Nephron progenitor cell (in vitro differentiated cells): Measurements from ENCODE around the gene ROR1.

Experiments
- DNase-seq: peaks from one replicate; pipeline ENCODE4 v3.0.0; 2021
- H3K27ac Mint-ChIP-seq: 2 replicates; pipeline ENCODE4 v1.8.0; 2021; ENCODE audit warnings: mild to moderate bottlenecking, moderate library complexity, mixed read lengths
- H3K27me3 Mint-ChIP-seq: 2 replicates; pipeline ENCODE4 v1.8.0; 2021; ENCODE audit warnings: mild to moderate bottlenecking, low read depth, mixed read lengths; ENCODE audit not compliant: poor library complexity
- H3K36me3 Mint-ChIP-seq: 2 replicates; pipeline ENCODE4 v1.8.0; 2021; ENCODE audit warnings: low read depth, mixed read lengths
- H3K4me1 Mint-ChIP-seq: 2 replicates; pipeline ENCODE4 v1.8.0; 2021; ENCODE audit warnings: mixed read lengths
- H3K4me3 Mint-ChIP-seq: 2 replicates; pipeline ENCODE4 v1.8.0; 2021; ENCODE audit warnings: mild to moderate bottlenecking, moderate library complexity, mixed read lengths
- H3K9me3 Mint-ChIP-seq: 2 replicates; pipeline ENCODE4 v1.8.0; 2021; ENCODE audit warnings: mild to moderate bottlenecking, moderate library complexity, mixed read lengths
- TF ChIP-seq, protein P1 (sequence below): fragments of 200-600 bp; sonication (generic); IDR thresholded peaks from 2 replicates; pipeline ENCODE4 v1.5.0; 2021; ENCODE audit warnings: antibody characterized with exemption

The ROR1 gene

DNA sequence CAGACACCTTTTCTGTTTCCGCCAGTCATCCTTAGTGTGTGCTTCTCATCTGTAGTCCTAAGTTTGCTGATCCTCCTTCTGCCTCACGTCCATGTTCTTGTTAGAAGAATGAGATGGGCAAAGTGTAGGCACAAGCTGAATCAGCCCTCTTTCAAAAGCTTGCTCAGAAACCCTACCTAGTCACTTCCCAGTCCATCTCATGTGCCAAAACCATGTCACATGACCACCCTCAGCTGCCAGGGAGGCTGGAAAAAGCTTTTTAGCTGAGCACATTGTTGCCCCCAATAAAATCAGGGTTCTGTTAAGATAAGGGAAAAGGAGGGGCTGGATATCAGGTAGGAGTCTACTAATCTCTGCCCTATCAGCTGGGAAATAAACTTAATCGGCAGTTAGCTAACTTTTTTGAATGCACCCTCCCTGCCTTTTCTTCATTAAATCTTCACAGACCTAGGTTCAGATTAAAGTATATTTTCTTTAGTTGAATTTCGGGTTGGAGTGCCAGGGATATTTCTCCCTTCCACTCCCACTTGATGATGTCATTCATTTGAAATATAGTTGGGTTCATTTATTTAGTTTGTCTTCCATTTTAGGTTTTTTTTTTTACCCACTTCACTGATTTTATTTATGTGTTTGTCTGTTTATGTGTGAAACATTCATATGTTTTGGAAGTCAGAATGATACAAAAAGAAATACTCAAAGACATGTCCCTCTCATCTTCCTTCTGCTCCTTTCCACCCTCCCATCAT, 129.2 kb downstream of the ROR1 start:
- H3K4me1 Mint-ChIP-seq: peaks cover 29% of the 10 kb centered on the region
- H3K27ac Mint-ChIP-seq: no peak overlapping the region
- peaks cover 3% of the 10 kb centered on the region for H3K27me3 Mint-ChIP-seq

DNA sequence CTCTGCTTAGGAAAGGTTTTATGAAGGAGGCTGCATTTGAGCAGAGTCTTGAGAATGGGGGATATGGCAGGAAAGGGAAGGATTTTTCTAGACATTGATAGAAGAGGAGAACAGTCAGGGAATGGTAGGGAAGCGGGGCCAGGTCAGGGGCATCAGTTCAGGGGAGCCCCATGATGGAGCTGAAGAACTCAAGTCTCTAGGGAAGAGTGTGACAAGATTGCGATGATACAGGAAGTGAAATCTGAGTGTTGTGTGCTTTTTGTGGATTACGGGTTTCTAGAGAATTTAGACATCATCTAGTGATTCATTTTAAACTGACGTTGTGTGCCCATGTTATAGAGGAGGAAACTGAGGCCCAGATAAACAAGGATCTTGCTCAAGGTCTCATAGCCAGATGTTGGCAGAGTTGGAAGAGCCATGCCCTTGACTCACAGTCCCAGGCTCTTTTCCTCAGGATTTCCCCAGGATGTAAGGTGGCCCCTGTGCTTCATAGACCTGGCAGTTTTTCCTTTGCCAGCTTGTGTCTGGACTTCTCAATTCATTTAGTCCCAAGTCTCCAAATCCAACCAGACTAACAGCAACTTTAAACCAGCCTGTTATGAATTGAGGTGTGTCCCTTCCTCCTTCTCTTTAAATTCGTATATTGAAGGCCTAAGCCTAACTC, 130.3 kb downstream of the ROR1 start:
- no peaks in the 10 kb centered on the region for H3K9me3 Mint-ChIP-seq
- H3K36me3 Mint-ChIP-seq: no peaks in the 10 kb centered on the region
- H3K27me3 Mint-ChIP-seq: no peaks in the 10 kb centered on the region
- no peak overlapping the region for H3K4me3 Mint-ChIP-seq
- H3K4me1 Mint-ChIP-seq: peaks cover 19% of the 10 kb centered on the region
- H3K27ac Mint-ChIP-seq: no peak overlapping the region
- DNase-seq: no peak
- TF ChIP-seq, protein P1, sequence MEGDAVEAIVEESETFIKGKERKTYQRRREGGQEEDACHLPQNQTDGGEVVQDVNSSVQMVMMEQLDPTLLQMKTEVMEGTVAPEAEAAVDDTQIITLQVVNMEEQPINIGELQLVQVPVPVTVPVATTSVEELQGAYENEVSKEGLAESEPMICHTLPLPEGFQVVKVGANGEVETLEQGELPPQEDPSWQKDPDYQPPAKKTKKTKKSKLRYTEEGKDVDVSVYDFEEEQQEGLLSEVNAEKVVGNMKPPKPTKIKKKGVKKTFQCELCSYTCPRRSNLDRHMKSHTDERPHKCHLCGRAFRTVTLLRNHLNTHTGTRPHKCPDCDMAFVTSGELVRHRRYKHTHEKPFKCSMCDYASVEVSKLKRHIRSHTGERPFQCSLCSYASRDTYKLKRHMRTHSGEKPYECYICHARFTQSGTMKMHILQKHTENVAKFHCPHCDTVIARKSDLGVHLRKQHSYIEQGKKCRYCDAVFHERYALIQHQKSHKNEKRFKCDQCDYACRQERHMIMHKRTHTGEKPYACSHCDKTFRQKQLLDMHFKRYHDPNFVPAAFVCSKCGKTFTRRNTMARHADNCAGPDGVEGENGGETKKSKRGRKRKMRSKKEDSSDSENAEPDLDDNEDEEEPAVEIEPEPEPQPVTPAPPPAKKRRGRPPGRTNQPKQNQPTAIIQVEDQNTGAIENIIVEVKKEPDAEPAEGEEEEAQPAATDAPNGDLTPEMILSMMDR: no peak

More for the DNA sequence above, 129.2 kb downstream of the ROR1 start:
- no peaks in the 10 kb centered on the region for H3K9me3 Mint-ChIP-seq
- no peak for DNase-seq
- H3K4me3 Mint-ChIP-seq: no peak overlapping the region
- TF ChIP-seq, protein P1: no peak
- no peaks in the 10 kb centered on the region for H3K36me3 Mint-ChIP-seq

DNA sequence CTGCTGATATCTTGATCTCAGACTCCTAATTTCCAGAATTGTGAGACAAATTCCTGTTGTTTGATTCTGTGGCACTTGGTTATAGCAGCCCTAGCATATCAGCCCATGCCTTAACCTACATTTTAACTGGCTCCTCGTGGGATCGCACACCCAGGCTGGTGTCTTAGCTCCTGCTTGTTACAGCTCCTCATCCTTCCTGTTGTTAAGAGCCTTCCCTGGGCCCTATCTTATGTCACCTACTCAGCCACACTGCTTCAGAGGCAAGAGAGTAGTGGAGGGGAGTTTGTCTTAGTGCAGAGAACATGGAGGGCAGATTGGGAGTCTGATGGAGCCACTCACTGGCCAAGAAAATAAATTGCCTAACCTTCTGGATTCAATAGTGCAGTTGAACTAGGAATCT, 131.0 kb downstream of the ROR1 start:
- H3K36me3 Mint-ChIP-seq: no peaks in the 10 kb centered on the region
- peaks cover 18% of the 10 kb centered on the region for H3K4me1 Mint-ChIP-seq
- DNase-seq: no peak
- no peak overlapping the region for H3K4me3 Mint-ChIP-seq
- H3K9me3 Mint-ChIP-seq: no peaks in the 10 kb centered on the region
- no peak overlapping the region for H3K27ac Mint-ChIP-seq
- TF ChIP-seq, protein P1: no peak
- no peaks in the 10 kb centered on the region for H3K27me3 Mint-ChIP-seq

DNA sequence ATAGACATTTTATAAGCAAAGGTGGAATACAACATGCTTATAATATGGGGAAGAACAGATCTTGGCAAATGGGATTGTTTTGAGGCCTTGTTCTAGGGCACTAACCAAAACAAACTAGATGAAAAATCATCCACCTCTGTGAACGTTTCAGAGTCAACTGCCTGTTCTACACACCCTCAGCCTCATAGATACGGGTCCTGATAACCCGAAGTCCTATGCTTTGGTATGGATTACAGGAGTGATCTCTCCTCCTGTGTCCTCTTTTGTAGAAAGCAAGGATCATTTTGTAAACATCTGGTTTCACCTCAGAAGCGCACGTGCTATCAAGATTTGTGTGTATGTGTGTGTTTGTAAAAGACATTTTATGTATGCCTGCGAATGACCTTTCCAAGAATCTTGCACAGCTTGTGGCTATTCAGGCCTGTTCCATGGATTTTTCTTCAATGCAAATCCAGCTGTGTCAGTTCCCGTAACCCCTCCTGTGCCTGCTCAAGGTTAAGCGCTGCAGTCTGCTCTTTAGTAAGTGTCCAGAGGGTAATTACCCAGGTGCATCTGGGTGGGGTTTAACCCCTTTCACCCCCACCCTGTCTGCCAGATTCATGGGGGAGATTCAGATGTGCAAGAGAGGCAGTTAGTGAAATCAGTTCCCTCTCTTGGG, 132.4 kb downstream of the ROR1 start:
- Mint-ChIP-seq H3K4me3 (no peak overlapping the region), H3K27ac (no peak overlapping the region), H3K27me3 (no peaks in the 10 kb centered on the region), H3K4me1 (peaks cover 28% of the 10 kb centered on the region), H3K9me3 (no peaks in the 10 kb centered on the region), H3K36me3 (no peaks in the 10 kb centered on the region)
- TF ChIP-seq, protein P1: no peak
- no peak for DNase-seq

DNA sequence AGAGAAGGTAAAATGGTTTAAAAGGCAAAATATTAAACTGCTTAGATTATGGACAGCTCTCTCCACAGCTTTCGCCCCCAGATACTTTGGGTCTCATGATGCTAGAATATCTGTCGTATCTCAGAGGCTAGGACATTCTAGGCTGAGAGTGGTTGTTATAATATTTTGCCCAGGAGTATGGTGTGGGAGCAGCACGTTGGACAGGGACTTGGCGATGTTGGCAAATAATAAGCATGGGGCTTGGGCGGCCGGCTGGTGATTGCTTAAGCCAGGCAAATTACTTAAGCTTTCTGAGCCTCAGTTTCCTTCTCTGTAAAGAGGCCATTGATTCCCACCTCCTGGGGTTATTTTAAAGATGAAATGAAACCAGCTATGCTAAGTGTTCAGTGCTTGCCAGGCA, 133.2 kb downstream of the ROR1 start:
- no peak for DNase-seq
- TF ChIP-seq, protein P1: no peak
- peak overlapping the region; percentile 10 for H3K27ac Mint-ChIP-seq
- no peaks in the 10 kb centered on the region for H3K9me3 Mint-ChIP-seq
- no peaks in the 10 kb centered on the region for H3K36me3 Mint-ChIP-seq
- peaks cover 6% of the 10 kb centered on the region for H3K27me3 Mint-ChIP-seq
- H3K4me3 Mint-ChIP-seq: no peak overlapping the region
- H3K4me1 Mint-ChIP-seq: peaks cover 29% of the 10 kb centered on the region
